WTC11 (cell line): Measurements from ENCODE around the gene LRRC34. TPM values are rescaled to one million over a fixed set of nuclear protein-coding genes. Genes with fewer than 3 reads are reported as not detected.
A peak's percentile ranks its signal among the peaks of the same experiment; 100 is the strongest.

Experiments
- ATAC-seq: fragments of 200-7000 bp; cut with Tn5 transposase; 2 replicates; pipeline ENCODE4 v1.10.0; 2021; ENCODE audit warnings: mild to moderate bottlenecking, moderate library complexity
- CTCF ChIA-PET: fragments of 300-600 bp; sonication (Branson Sonifier 250); formaldehyde crosslinking; loops from one replicate; lab custom pipeline; 2021; ENCODE audit warnings: antibody characterized with exemption; lab: Charles Lee
- POLR2A ChIA-PET: fragments of 350-600 bp; sonication (Branson Sonifier 250); formaldehyde crosslinking; loops from one replicate; lab custom pipeline; 2021; ENCODE audit warnings: antibody characterized with exemption; lab: Charles Lee
- DNase-seq: peaks from one replicate; pipeline ENCODE4 v3.0.0; 2021; ENCODE audit warnings: low spot score
- H3K27ac Mint-ChIP-seq: 2 replicates; pipeline ENCODE4 v1.8.0; 2021; ENCODE audit warnings: mixed read lengths
- H3K27me3 Mint-ChIP-seq: 2 replicates; pipeline ENCODE4 v1.8.0; 2021; ENCODE audit warnings: low read depth, mild to moderate bottlenecking, moderate library complexity, mixed read lengths
- H3K36me3 Mint-ChIP-seq: 2 replicates; pipeline ENCODE4 v1.8.0; 2021; ENCODE audit warnings: mixed read lengths
- H3K4me1 Mint-ChIP-seq: 2 replicates; pipeline ENCODE4 v1.8.0; 2022; ENCODE audit warnings: mixed read lengths
- H3K4me3 Mint-ChIP-seq: 2 replicates; pipeline ENCODE4 v1.8.0; 2021; ENCODE audit warnings: mild to moderate bottlenecking, moderate library complexity, mixed read lengths
- H3K9me3 Mint-ChIP-seq: 2 replicates; pipeline ENCODE4 v1.8.0; 2021; ENCODE audit warnings: mixed read lengths
- ARID4B ChIP-seq: sonication (generic); formaldehyde crosslinking; IDR thresholded peaks from 2 replicates; pipeline ENCODE4 v1.8.0; 2023; ENCODE audit warnings: missing genetic modification reagents, mild to moderate bottlenecking, borderline replicate concordance
- ATF6 ChIP-seq: sonication (generic); formaldehyde crosslinking; IDR thresholded peaks from 2 replicates; pipeline ENCODE4 v1.8.1; 2023; ENCODE audit warnings: mild to moderate bottlenecking, missing genetic modification reagents
- E2F1 ChIP-seq: sonication (generic); formaldehyde crosslinking; IDR thresholded peaks from 2 replicates; pipeline ENCODE4 v1.8.0; 2022; ENCODE audit warnings: mild to moderate bottlenecking, missing genetic modification reagents
- E2F5 ChIP-seq: sonication (generic); formaldehyde crosslinking; IDR thresholded peaks from 2 replicates; pipeline ENCODE4 v1.8.1; 2022; ENCODE audit warnings: mild to moderate bottlenecking, moderate library complexity, missing genetic modification reagents
- ELF4 ChIP-seq: sonication (generic); formaldehyde crosslinking; IDR thresholded peaks from 2 replicates; pipeline ENCODE4 v1.8.1; 2022; ENCODE audit warnings: low read depth, mild to moderate bottlenecking, moderate library complexity, missing genetic modification reagents
- EMX1 ChIP-seq: fragments of 250-450 bp; sonication (Bioruptor Pico); IDR thresholded peaks from 2 replicates; pipeline ENCODE4 v1.8.0; 2021; ENCODE audit warnings: mild to moderate bottlenecking
- ETV6 ChIP-seq: sonication (generic); formaldehyde crosslinking; IDR thresholded peaks from 2 replicates; pipeline ENCODE4 v1.8.1; 2022; ENCODE audit warnings: mild to moderate bottlenecking, missing genetic modification reagents
- FOXK1 ChIP-seq: sonication (generic); formaldehyde crosslinking; IDR thresholded peaks from 2 replicates; pipeline ENCODE4 v1.8.0; 2022; ENCODE audit warnings: mild to moderate bottlenecking, moderate library complexity, missing genetic modification reagents
- JUN ChIP-seq: sonication (generic); formaldehyde crosslinking; IDR thresholded peaks from 2 replicates; pipeline ENCODE4 v1.8.0; 2023; ENCODE audit warnings: mild to moderate bottlenecking, missing genetic modification reagents
- KAT7 ChIP-seq: sonication (generic); formaldehyde crosslinking; IDR thresholded peaks from 2 replicates; pipeline ENCODE4 v1.8.1; 2023; ENCODE audit warnings: missing genetic modification reagents, mild to moderate bottlenecking, borderline replicate concordance
- MLX ChIP-seq: sonication (generic); formaldehyde crosslinking; IDR thresholded peaks from 2 replicates; pipeline ENCODE4 v1.8.1; 2023; ENCODE audit warnings: mild to moderate bottlenecking, missing genetic modification reagents, moderate library complexity
- NFYB ChIP-seq: sonication (generic); formaldehyde crosslinking; conservative IDR thresholded peaks from 2 replicates; pipeline ENCODE4 v1.8.0; 2022; ENCODE audit warnings: low read depth, missing genetic modification reagents
- NR2C2 ChIP-seq: sonication (generic); formaldehyde crosslinking; IDR thresholded peaks from 2 replicates; pipeline ENCODE4 v1.8.0; 2022; ENCODE audit warnings: mild to moderate bottlenecking, missing genetic modification reagents
- PRRX2 ChIP-seq: fragments of 250-450 bp; sonication (Bioruptor Pico); IDR thresholded peaks from 2 replicates; pipeline ENCODE4 v1.8.0; 2021; ENCODE audit warnings: mild to moderate bottlenecking
- RELA ChIP-seq: sonication (generic); formaldehyde crosslinking; IDR thresholded peaks from 2 replicates; pipeline ENCODE4 v1.8.1; 2022; ENCODE audit warnings: missing genetic modification reagents, mild to moderate bottlenecking, borderline replicate concordance
- SMAD3 ChIP-seq: sonication (generic); formaldehyde crosslinking; IDR thresholded peaks from 2 replicates; pipeline ENCODE4 v1.8.0; 2022; ENCODE audit warnings: missing genetic modification reagents, mild to moderate bottlenecking, borderline replicate concordance
- SP1 ChIP-seq: sonication (generic); formaldehyde crosslinking; conservative IDR thresholded peaks from 2 replicates; pipeline ENCODE4 v1.8.1; 2022; ENCODE audit warnings: missing genetic modification reagents
- TEAD4 ChIP-seq: sonication (generic); formaldehyde crosslinking; IDR thresholded peaks from 2 replicates; pipeline ENCODE4 v1.8.0; 2022; ENCODE audit warnings: mild to moderate bottlenecking, missing genetic modification reagents
- TP53 ChIP-seq: sonication (generic); formaldehyde crosslinking; IDR thresholded peaks from 2 replicates; pipeline ENCODE4 v1.8.1; 2023; ENCODE audit warnings: mild to moderate bottlenecking, missing genetic modification reagents
- USF2 ChIP-seq: sonication (generic); formaldehyde crosslinking; IDR thresholded peaks from 2 replicates; pipeline ENCODE4 v1.8.1; 2023; ENCODE audit warnings: mild to moderate bottlenecking, missing genetic modification reagents, moderate library complexity
- ZBTB21 ChIP-seq: sonication (generic); formaldehyde crosslinking; IDR thresholded peaks from 2 replicates; pipeline ENCODE4 v1.8.1; 2023; ENCODE audit warnings: mild to moderate bottlenecking, missing genetic modification reagents, borderline replicate concordance
- ZNF396 ChIP-seq: fragments of 250-450 bp; sonication (Bioruptor Pico); IDR thresholded peaks from 2 replicates; pipeline ENCODE4 v1.8.0; 2021; ENCODE audit warnings: mild to moderate bottlenecking, moderate library complexity, borderline replicate concordance
- ZNF416 ChIP-seq: fragments of 250-450 bp; sonication (Bioruptor Pico); IDR thresholded peaks from 2 replicates; pipeline ENCODE4 v1.9.0; 2021; ENCODE audit warnings: mild to moderate bottlenecking, inconsistent platforms
- ZSCAN18 ChIP-seq: fragments of 250-450 bp; sonication (Bioruptor Pico); IDR thresholded peaks from 2 replicates; pipeline ENCODE4 v2.1.2; 2022; ENCODE audit warnings: mild to moderate bottlenecking, moderate library complexity
- total RNA-seq: library from RNA; stranded (reverse); gene quantifications from 3 replicates; pipeline ENCODE4 v1.2.3, GENCODE V29; 2021

The LRRC34 gene
- total RNA-seq, 1 experiment from 2014 or later: 8.3 TPM

GRCh38 chr3:169847896-169848295, 35.2 kb upstream of the LRRC34 start:
- TF ChIP-seq USF2 (CRISPR knock-in tag): no peak
- TF ChIP-seq ZSCAN18 (CRISPR knock-in tag): no peak
- TF ChIP-seq ZNF396 (CRISPR knock-in tag): no peak
- no peak for TF ChIP-seq FOXK1 (CRISPR knock-in tag)
- TF ChIP-seq ZNF416 (CRISPR knock-in tag): no peak
- TF ChIP-seq ZBTB21: no peak
- no peak for TF ChIP-seq SMAD3 (CRISPR knock-in tag)
- TF ChIP-seq SP1 (CRISPR knock-in tag): no peak
- no peak for TF ChIP-seq MLX (CRISPR knock-in tag)
- TF ChIP-seq NR2C2 (CRISPR knock-in tag): no peak
- no peak for TF ChIP-seq TEAD4 (CRISPR knock-in tag)
- no peak for TF ChIP-seq JUN (CRISPR knock-in tag)
- no peak for TF ChIP-seq RELA (CRISPR knock-in tag)
- no peak for TF ChIP-seq EMX1 (CRISPR knock-in tag)
- no peak for TF ChIP-seq ELF4 (CRISPR knock-in tag)
- no peak for TF ChIP-seq ARID4B (CRISPR knock-in tag)
- TF ChIP-seq, all 79 proteins: peak for 0
- DNase-seq (no peak), ATAC-seq (peak; percentile 53)
- Mint-ChIP-seq H3K27me3 (no peaks in the 10 kb centered on the region), H3K36me3 (no peaks in the 10 kb centered on the region), H3K9me3 (no peaks in the 10 kb centered on the region), H3K4me3 (no peak overlapping the region), H3K4me1 (no peaks in the 10 kb centered on the region), H3K27ac (peak overlapping the region; percentile 9; the same call in 1 of the 2 replicates)
- ChIA-PET CTCF (no interaction called here), POLR2A (no interaction called here)

GRCh38 chr3:169846458-169847193, 33.9 kb upstream of the LRRC34 start:
- H3K36me3 Mint-ChIP-seq: no peaks in the 10 kb centered on the region
- no peak for DNase-seq
- ATAC-seq: no peak; the same call in 1 of the 2 replicates
- H3K27ac Mint-ChIP-seq: no peak overlapping the region
- no peaks in the 10 kb centered on the region for H3K9me3 Mint-ChIP-seq
- no peaks in the 10 kb centered on the region for H3K4me1 Mint-ChIP-seq
- ChIA-PET POLR2A (no interaction called here), CTCF (no interaction called here)
- no peaks in the 10 kb centered on the region for H3K27me3 Mint-ChIP-seq
- H3K4me3 Mint-ChIP-seq: no peak overlapping the region
- no peak for TF ChIP-seq ETV6 (CRISPR knock-in tag)
- no peak for TF ChIP-seq NFYB (CRISPR knock-in tag)
- TF ChIP-seq ELF4 (CRISPR knock-in tag): no peak
- no peak for TF ChIP-seq E2F1 (CRISPR knock-in tag)
- no peak for TF ChIP-seq PRRX2 (CRISPR knock-in tag)
- no peak for TF ChIP-seq E2F5 (CRISPR knock-in tag)
- TF ChIP-seq ATF6 (CRISPR knock-in tag): no peak
- no peak for TF ChIP-seq KAT7
- no peak for TF ChIP-seq TP53 (CRISPR knock-in tag)
- no peak for TF ChIP-seq JUN (CRISPR knock-in tag)
